SK-N-SH (cell line): ENCODE results near the gene ACAT2.

Source experiments
- EP300 ChIP-seq, 2 experiments: IDR thresholded peaks; 2 replicates each; pipeline versions ENCODE4 v1.4.0 to v1.6.1; 2012; ENCODE audit warnings: borderline replicate concordance in 1 of 2, low read depth in 1 of 2, low read length in 1 of 2
- EZH2phosphoT487 ChIP-seq: fragments of 200-600 bp; sonication (generic); IDR thresholded peaks from 2 replicates; pipeline ENCODE4 v1.6.1; 2017; ENCODE audit warnings: low read depth, mixed run types, mild to moderate bottlenecking, antibody characterized with exemption, moderate library complexity, borderline replicate concordance
- MXI1 ChIP-seq: IDR thresholded peaks from 2 replicates; pipeline ENCODE4 v1.6.1; 2012; ENCODE audit warnings: mild to moderate bottlenecking, low read depth, low read length, improper control_type of control experiment
- POLR2AphosphoS5 ChIP-seq: IDR thresholded peaks from 2 replicates; pipeline ENCODE4 v1.6.1; 2012; ENCODE audit warnings: low read depth, low read length
- RAD21 ChIP-seq: IDR thresholded peaks from 2 replicates; pipeline ENCODE4 v1.6.1; 2012; ENCODE audit warnings: mild to moderate bottlenecking, low read length
- RFX5 ChIP-seq: IDR thresholded peaks from 2 replicates; pipeline ENCODE4 v1.6.1; 2012; ENCODE audit warnings: mild to moderate bottlenecking, improper control_type of control experiment, low read length
- TAF1 ChIP-seq: IDR thresholded peaks from 2 replicates; pipeline ENCODE4 v1.6.1; 2012; ENCODE audit warnings: low read depth, mild to moderate bottlenecking, low read length, moderate library complexity, borderline replicate concordance
- TF ChIP-seq, protein P1 (sequence below): fragments of 200-600 bp; sonication (generic); IDR thresholded peaks from 2 replicates; pipeline ENCODE4 v1.6.1; 2017; ENCODE audit warnings: antibody characterized with exemption, mild to moderate bottlenecking, moderate library complexity
- TF ChIP-seq, protein P2 (sequence below): IDR thresholded peaks from 2 replicates; pipeline ENCODE4 v1.4.0; 2012; ENCODE audit warnings: low read depth, borderline replicate concordance
- TF ChIP-seq, protein P3 (sequence below): IDR thresholded peaks from 2 replicates; pipeline ENCODE4 v1.4.0; 2012; ENCODE audit warnings: low read depth
- TF ChIP-seq, protein P4 (sequence below): fragments of 150-350 bp; IDR thresholded peaks from 2 replicates; pipeline ENCODE4 v1.6.1; 2017; ENCODE audit warnings: antibody characterized with exemption, low read length, low read depth, borderline replicate concordance

DNA sequence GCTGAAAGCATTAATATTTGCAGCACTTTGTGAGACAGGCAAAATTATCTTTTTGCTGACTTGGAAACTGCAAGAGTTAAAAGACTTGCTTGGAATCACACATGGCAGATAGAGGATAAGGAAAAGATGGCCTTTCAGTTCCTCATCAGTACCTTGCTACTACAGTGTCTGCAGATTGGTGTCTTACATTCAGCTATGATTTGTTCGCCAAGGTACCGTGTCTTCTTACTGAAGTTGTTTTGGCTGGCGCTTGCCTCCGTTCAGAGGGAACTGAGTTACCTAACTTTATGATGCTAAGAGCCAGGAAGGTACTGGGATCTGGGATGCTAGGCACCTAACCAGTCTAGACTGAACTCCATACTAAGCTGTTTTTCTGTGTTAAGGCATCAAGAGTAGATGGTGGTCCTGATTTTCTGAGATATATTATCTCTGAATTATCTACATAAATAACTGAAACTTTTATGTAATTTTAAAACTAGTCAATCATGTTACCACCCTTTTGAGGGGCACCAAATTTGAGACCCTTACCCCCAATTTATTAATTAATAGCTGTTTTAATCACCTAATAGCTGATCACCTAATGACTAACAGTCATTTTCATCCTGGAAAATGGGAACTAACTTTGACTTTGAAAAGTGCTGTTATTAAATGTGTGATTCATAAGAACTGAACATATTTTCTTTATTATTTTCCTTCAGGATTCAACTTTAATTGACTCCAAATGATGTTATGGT, 32.1 kb upstream of the ACAT2 start:
- TF ChIP-seq EZH2phosphoT487 (no peak), RAD21 (no peak), TAF1 (no peak), MXI1 (no peak), POLR2AphosphoS5 (no peak), RFX5 (no peak), EP300 (IDR thresholded peaks at IDR 0.05; ENCODE audit: borderline replicate concordance in 1 of 2, low read depth in 1 of 2, low read length in 1 of 2) (no peak)
- TF ChIP-seq, protein P1, sequence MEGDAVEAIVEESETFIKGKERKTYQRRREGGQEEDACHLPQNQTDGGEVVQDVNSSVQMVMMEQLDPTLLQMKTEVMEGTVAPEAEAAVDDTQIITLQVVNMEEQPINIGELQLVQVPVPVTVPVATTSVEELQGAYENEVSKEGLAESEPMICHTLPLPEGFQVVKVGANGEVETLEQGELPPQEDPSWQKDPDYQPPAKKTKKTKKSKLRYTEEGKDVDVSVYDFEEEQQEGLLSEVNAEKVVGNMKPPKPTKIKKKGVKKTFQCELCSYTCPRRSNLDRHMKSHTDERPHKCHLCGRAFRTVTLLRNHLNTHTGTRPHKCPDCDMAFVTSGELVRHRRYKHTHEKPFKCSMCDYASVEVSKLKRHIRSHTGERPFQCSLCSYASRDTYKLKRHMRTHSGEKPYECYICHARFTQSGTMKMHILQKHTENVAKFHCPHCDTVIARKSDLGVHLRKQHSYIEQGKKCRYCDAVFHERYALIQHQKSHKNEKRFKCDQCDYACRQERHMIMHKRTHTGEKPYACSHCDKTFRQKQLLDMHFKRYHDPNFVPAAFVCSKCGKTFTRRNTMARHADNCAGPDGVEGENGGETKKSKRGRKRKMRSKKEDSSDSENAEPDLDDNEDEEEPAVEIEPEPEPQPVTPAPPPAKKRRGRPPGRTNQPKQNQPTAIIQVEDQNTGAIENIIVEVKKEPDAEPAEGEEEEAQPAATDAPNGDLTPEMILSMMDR = no peak
- TF ChIP-seq, protein P2, sequence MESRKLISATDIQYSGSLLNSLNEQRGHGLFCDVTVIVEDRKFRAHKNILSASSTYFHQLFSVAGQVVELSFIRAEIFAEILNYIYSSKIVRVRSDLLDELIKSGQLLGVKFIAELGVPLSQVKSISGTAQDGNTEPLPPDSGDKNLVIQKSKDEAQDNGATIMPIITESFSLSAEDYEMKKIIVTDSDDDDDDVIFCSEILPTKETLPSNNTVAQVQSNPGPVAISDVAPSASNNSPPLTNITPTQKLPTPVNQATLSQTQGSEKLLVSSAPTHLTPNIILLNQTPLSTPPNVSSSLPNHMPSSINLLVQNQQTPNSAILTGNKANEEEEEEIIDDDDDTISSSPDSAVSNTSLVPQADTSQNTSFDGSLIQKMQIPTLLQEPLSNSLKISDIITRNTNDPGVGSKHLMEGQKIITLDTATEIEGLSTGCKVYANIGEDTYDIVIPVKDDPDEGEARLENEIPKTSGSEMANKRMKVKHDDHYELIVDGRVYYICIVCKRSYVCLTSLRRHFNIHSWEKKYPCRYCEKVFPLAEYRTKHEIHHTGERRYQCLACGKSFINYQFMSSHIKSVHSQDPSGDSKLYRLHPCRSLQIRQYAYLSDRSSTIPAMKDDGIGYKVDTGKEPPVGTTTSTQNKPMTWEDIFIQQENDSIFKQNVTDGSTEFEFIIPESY = no peak
- TF ChIP-seq, protein P3, sequence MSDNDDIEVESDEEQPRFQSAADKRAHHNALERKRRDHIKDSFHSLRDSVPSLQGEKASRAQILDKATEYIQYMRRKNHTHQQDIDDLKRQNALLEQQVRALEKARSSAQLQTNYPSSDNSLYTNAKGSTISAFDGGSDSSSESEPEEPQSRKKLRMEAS = no peak
- TF ChIP-seq, protein P4, sequence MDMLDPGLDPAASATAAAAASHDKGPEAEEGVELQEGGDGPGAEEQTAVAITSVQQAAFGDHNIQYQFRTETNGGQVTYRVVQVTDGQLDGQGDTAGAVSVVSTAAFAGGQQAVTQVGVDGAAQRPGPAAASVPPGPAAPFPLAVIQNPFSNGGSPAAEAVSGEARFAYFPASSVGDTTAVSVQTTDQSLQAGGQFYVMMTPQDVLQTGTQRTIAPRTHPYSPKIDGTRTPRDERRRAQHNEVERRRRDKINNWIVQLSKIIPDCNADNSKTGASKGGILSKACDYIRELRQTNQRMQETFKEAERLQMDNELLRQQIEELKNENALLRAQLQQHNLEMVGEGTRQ = no peak
